Erythroblast (primary cell): ENCODE results near the gene RRBP1.

Experiments used
- GATA1 ChIP-seq: IDR thresholded peaks from 2 replicates; pipeline ENCODE4 v1.6.1; 2011; ENCODE audit warnings: low read depth, mild to moderate bottlenecking, control low read depth, low read length, moderate library complexity
- POLR2A ChIP-seq: IDR thresholded peaks from 2 replicates; pipeline ENCODE4 v1.6.1; 2011; ENCODE audit warnings: mild to moderate bottlenecking, low read length

- TF ChIP-seq POLR2A (no peak), GATA1 (no peak)
Measured at GRCh38 chr20:17671565-17671964, 10.5 kb downstream of the RRBP1 start.
